Measurements from ENCODE around the gene COL2A1.

GRCh38 chr12:47938594-47938993 is 65.7 kb downstream of the COL2A1 start:
- TF ChIP-seq CTCF (IDR thresholded peaks at IDR 0.05; ENCODE audit: insufficient read depth, low read length, poor library complexity, severe bottlenecking) (no peak), EZH2phosphoT487 (conservative IDR thresholded peaks at IDR 0.05; ENCODE audit: low read length) (no peak)
